Spleen (tissue), 7 donors: ENCODE results near the gene CCDC195.

Source experiments
- POLR2A ChIP-seq, 3 donors: fragments of 450-650 bp; IDR thresholded peaks; one replicate each; pipeline ENCODE4 v1.5.1; 2017; ENCODE audit warnings: antibody characterized with exemption in 3 of 3, mild to moderate bottlenecking in 1 of 3
- TF ChIP-seq, protein P1 (sequence below), 11 experiments: fragments of 200-600 bp in 7 of 11; fragments of 450-650 bp in 4 of 11; sonication (generic) in 4 of 11; IDR thresholded peaks in 8 of 11; conservative IDR thresholded peaks in 3 of 11; 1 replicate in 7 of 11; 2 replicates in 4 of 11; pipeline versions ENCODE4 v1.4.0 to v1.8.0; 2016 to 2021; ENCODE audit warnings: antibody characterized with exemption in 11 of 11, inconsistent platforms in 4 of 11, mild to moderate bottlenecking in 1 of 11
- donor health status: DM: no; HTN: no; CAD: no; lungs with moderate emphysema.
- donor health status: DM: no; HTN: no; CAD: no.
- donor health status: DM: no; HTN: no; CAD: no.

DNA sequence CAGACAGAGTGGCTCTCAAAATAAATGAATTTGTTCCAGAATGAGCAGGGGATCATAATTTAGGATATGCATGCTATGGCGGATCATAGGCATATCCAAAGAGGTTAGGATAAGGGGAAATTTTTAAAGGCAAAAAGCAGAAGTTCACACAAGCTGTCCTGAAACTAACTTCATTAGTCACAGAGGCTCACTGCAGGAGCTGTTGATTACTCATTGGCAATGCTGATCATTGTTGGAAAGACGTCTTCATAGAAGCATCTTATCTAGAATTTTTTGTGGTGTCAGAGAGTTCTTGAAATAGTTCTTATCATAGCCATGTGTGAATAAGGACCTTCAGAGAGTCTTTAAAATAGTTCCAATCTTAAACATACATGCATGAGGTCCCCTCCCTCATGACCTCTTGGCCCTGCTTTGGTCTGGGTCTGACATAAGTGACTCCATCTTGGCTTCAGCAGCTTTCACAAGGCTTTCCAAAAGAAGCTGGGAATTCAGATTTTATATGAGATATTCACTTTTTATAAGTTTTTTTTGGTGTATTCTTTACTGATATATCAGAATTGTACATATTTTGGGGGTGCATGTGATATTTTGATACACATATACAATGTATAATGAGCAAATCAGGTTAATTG lies 7.5 kb upstream of the CCDC195 start:
- TF ChIP-seq, protein P1, sequence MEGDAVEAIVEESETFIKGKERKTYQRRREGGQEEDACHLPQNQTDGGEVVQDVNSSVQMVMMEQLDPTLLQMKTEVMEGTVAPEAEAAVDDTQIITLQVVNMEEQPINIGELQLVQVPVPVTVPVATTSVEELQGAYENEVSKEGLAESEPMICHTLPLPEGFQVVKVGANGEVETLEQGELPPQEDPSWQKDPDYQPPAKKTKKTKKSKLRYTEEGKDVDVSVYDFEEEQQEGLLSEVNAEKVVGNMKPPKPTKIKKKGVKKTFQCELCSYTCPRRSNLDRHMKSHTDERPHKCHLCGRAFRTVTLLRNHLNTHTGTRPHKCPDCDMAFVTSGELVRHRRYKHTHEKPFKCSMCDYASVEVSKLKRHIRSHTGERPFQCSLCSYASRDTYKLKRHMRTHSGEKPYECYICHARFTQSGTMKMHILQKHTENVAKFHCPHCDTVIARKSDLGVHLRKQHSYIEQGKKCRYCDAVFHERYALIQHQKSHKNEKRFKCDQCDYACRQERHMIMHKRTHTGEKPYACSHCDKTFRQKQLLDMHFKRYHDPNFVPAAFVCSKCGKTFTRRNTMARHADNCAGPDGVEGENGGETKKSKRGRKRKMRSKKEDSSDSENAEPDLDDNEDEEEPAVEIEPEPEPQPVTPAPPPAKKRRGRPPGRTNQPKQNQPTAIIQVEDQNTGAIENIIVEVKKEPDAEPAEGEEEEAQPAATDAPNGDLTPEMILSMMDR (IDR thresholded peaks at IDR 0.05 in 8 of 11, conservative IDR thresholded peaks at IDR 0.05 in 3 of 11) = no peak
- TF ChIP-seq POLR2A (IDR thresholded peaks at IDR 0.05) = no peak
